GM21825 (cell line): ENCODE measurements around the gene GABBR2.
"Not testable (repeated sequence)": the region's sequence is repeated elsewhere in the genome, so short reads cannot be mapped to it uniquely, and the experiment has no call there.

Experiments used
- ATAC-seq: cut with Tn5 transposase; IDR thresholded peaks from one replicate; pipeline ENCODE4 v1.9.1; 2021; ENCODE audit warnings: mild to moderate bottlenecking, moderate library complexity; ENCODE audit not compliant: unreplicated experiment

GABBR2 gene

GRCh38 chr9:98688710-98689495, 19.8 kb downstream of the GABBR2 start:
- ATAC-seq, result no peak

- ATAC-seq, result no peak
Observed at GRCh38 chr9:98687911-98688310, 20.8 kb downstream of the GABBR2 start.

- no peak for ATAC-seq
Observed at GRCh38 chr9:98686961-98687855, 21.5 kb downstream of the GABBR2 start.

GRCh38 chr9:98684816-98685215, 23.9 kb downstream of the GABBR2 start:
- ATAC-seq, result not testable (repeated sequence)

GRCh38 chr9:98678244-98678842, 30.4 kb downstream of the GABBR2 start:
- ATAC-seq, result no peak

GRCh38 chr9:98673681-98674080, 35.1 kb downstream of the GABBR2 start:
- no peak for ATAC-seq

- ATAC-seq, result no peak
Observed at GRCh38 chr9:98667005-98667640, 41.6 kb downstream of the GABBR2 start.

GRCh38 chr9:98665501-98665900, 43.2 kb downstream of the GABBR2 start:
- ATAC-seq, result no peak

- no peak for ATAC-seq
Observed at GRCh38 chr9:98660541-98660940, 48.2 kb downstream of the GABBR2 start.

- no peak for ATAC-seq
Observed at GRCh38 chr9:98658951-98659351, 49.8 kb downstream of the GABBR2 start.

- no peak for ATAC-seq
Observed at GRCh38 chr9:98657897-98658296, 50.8 kb downstream of the GABBR2 start.

- no peak for ATAC-seq
Observed at GRCh38 chr9:98656511-98656910, 52.2 kb downstream of the GABBR2 start.

GRCh38 chr9:98655428-98655827, 53.3 kb downstream of the GABBR2 start:
- ATAC-seq, result not testable (repeated sequence)

- no peak for ATAC-seq
Observed at GRCh38 chr9:98654247-98654646, 54.5 kb downstream of the GABBR2 start.

GRCh38 chr9:98652741-98653140, 56.0 kb downstream of the GABBR2 start:
- no peak for ATAC-seq

- no peak for ATAC-seq
Observed at GRCh38 chr9:98652302-98652701, 56.4 kb downstream of the GABBR2 start.

GRCh38 chr9:98647236-98647635, 61.5 kb downstream of the GABBR2 start:
- no peak for ATAC-seq

- ATAC-seq, result no peak
Observed at GRCh38 chr9:98644011-98644410, 64.7 kb downstream of the GABBR2 start.

GRCh38 chr9:98642661-98643312, 65.9 kb downstream of the GABBR2 start:
- ATAC-seq, result no peak

- no peak for ATAC-seq
Observed at GRCh38 chr9:98641695-98642094, 67.0 kb downstream of the GABBR2 start.

GRCh38 chr9:98640394-98640793, 68.3 kb downstream of the GABBR2 start:
- no peak for ATAC-seq
